CD14-positive monocyte (primary cell): Measurements from ENCODE around the gene LCMT2. TPM values are rescaled to one million over a fixed set of nuclear protein-coding genes. Genes with fewer than 3 reads are reported as not detected.

Experiments used
- DNase-seq, 3 donors: peaks; one replicate each; pipeline ENCODE4 v3.0.0-alpha.2; 2011 to 2022
- H2AFZ ChIP-seq: 2 replicates; pipeline ENCODE4 v1.6.0; 2012; ENCODE audit warnings: mild to moderate bottlenecking, low read depth, low read length, inconsistent platforms; ENCODE audit not compliant: insufficient read depth, poor library complexity, severe bottlenecking
- H3K27ac ChIP-seq, 2 donors: 1 replicate in 1 of 2; 2 replicates in 1 of 2; pipeline ENCODE4 v1.5.1; 2012 to 2013; ENCODE audit warnings: low read length in 2 of 2, control low read depth in 1 of 2, inconsistent platforms in 1 of 2, low read depth in 1 of 2, mild to moderate bottlenecking in 1 of 2
- H3K27me3 ChIP-seq, 2 donors: one replicate each; pipeline versions ENCODE4 v1.6.0 to v1.6.1; 2011 to 2013; ENCODE audit warnings: low read length in 2 of 2; ENCODE audit not compliant: control insufficient read depth in 2 of 2, insufficient read depth in 2 of 2
- H3K36me3 ChIP-seq, 2 donors: replicated peaks in 1 of 2; 1 replicate in 1 of 2; 2 replicates in 1 of 2; pipeline versions ENCODE4 v1.5.1 to v1.6.1; 2012 to 2013; ENCODE audit warnings: low read length in 2 of 2, control low read depth in 1 of 2, inconsistent platforms in 1 of 2, mild to moderate bottlenecking in 1 of 2; ENCODE audit not compliant: insufficient read depth in 2 of 2, control insufficient read depth in 1 of 2
- H3K4me1 ChIP-seq, 2 donors: 1 replicate in 1 of 2; 2 replicates in 1 of 2; pipeline versions ENCODE4 v1.5.1 to v1.6.1; 2012 to 2013; ENCODE audit warnings: low read length in 2 of 2, control low read depth in 1 of 2, inconsistent platforms in 1 of 2, mild to moderate bottlenecking in 1 of 2, moderate library complexity in 1 of 2; ENCODE audit not compliant: insufficient read depth in 2 of 2, control insufficient read depth in 1 of 2
- H3K4me2 ChIP-seq: replicated peaks from 2 replicates; pipeline ENCODE3; 2012; ENCODE audit warnings: low read length, moderate library complexity, mild to moderate bottlenecking; ENCODE audit not compliant: poor library complexity, severe bottlenecking; ENCODE audit errors: extremely low read depth
- H3K4me3 ChIP-seq, 3 experiments: fragments of 200-600 bp in 1 of 3; sonication (generic) in 1 of 3; replicated peaks in 1 of 3; 1 replicate in 2 of 3; 2 replicates in 1 of 3; pipeline ENCODE4 v1.5.1; 2011 to 2013; ENCODE audit warnings: low read length in 3 of 3, mild to moderate bottlenecking in 3 of 3, control low read depth in 2 of 3, low read depth in 2 of 3, inconsistent platforms in 1 of 3, moderate library complexity in 1 of 3
- H3K79me2 ChIP-seq: 2 replicates; pipeline ENCODE4 v1.6.0; 2012; ENCODE audit warnings: mild to moderate bottlenecking, control low read depth, inconsistent platforms, low read length, moderate library complexity; ENCODE audit not compliant: insufficient read depth
- H3K9ac ChIP-seq: 2 replicates; pipeline ENCODE4 v1.6.0; 2017; ENCODE audit warnings: low read length, mild to moderate bottlenecking; ENCODE audit not compliant: insufficient read depth, poor library complexity, severe bottlenecking
- H3K9me3 ChIP-seq, 2 donors: replicated peaks in 1 of 2; 1 replicate in 1 of 2; 2 replicates in 1 of 2; pipeline versions ENCODE4 v1.5.1 to v1.6.1; 2012 to 2013; ENCODE audit warnings: low read length in 2 of 2, control low read depth in 1 of 2; ENCODE audit not compliant: control insufficient read depth in 1 of 2, insufficient read depth in 1 of 2
- H4K20me1 ChIP-seq: 2 replicates; pipeline ENCODE4 v1.6.0; 2012; ENCODE audit warnings: mild to moderate bottlenecking, low read length, control low read depth, moderate library complexity; ENCODE audit not compliant: insufficient read depth
- H3K27ac Mint-ChIP-seq, 7 donors: one replicate each; pipeline ENCODE4 v1.8.0; 2020; ENCODE audit warnings: mild to moderate bottlenecking in 7 of 7, mixed read lengths in 7 of 7, moderate library complexity in 6 of 7, inconsistent platforms in 2 of 7
- H3K27me3 Mint-ChIP-seq, 3 donors: one replicate each; pipeline ENCODE4 v1.8.0; 2021 to 2022; ENCODE audit warnings: low read depth in 3 of 3, mild to moderate bottlenecking in 3 of 3, mixed read lengths in 3 of 3, moderate library complexity in 3 of 3, inconsistent platforms in 1 of 3
- H3K36me3 Mint-ChIP-seq, 2 donors: one replicate each; pipeline ENCODE4 v1.8.0; 2020; ENCODE audit warnings: mixed read lengths in 2 of 2, inconsistent platforms in 1 of 2, mild to moderate bottlenecking in 1 of 2
- H3K4me1 Mint-ChIP-seq: one replicate; pipeline ENCODE4 v1.8.0; 2020; ENCODE audit warnings: mild to moderate bottlenecking, mixed read lengths
- H3K4me3 Mint-ChIP-seq, 2 donors: one replicate each; pipeline ENCODE4 v1.8.0; 2020; ENCODE audit warnings: mild to moderate bottlenecking in 2 of 2, mixed read lengths in 2 of 2, moderate library complexity in 1 of 2
- H3K9me3 Mint-ChIP-seq, 7 donors: one replicate each; pipeline ENCODE4 v1.8.0; 2020 to 2022; ENCODE audit warnings: mixed read lengths in 7 of 7, mild to moderate bottlenecking in 6 of 7, moderate library complexity in 6 of 7, inconsistent platforms in 2 of 7
- CTCF ChIP-seq: fragments of 200-600 bp; IDR thresholded peaks from one replicate; pipeline ENCODE4 v1.8.0; 2022; ENCODE audit warnings: antibody characterized with exemption, mild to moderate bottlenecking
- WGBS: methylation state at CpG from one replicate; pipeline ENCODE4 v1.1.5; 2013; ENCODE audit warnings: missing lambda C conversion rate; ENCODE audit not compliant: insufficient coverage; 5-methylcytosine and 5-hydroxymethylcytosine counted together
- intact Hi-C, 2 donors: fragments of 100-400 bp; cut with micrococcal nuclease; formaldehyde crosslinking; loops; one replicate each; pipeline versions ENCODE4 v1.15.0 to v1.15.1; 2023
- polyA plus RNA-seq, 3 donors: library from polyadenylated mRNA; depleted of rRNA in 1 of 3; unstranded in 2 of 3; stranded (reverse) in 1 of 3; fragments of 300-500 nt in 2 of 3; fragments of >200 nt in 1 of 3; fragmentation: Illumina TruSeq in 2 of 3; gene quantifications; 1 replicate in 2 of 3; 2 replicates in 1 of 3; pipeline ENCODE4 v1.2.3, GENCODE V29; 2012 to 2021

Gene LCMT2
- polyA plus RNA-seq, 3 donors: 0.78 to 1.6 (median 1.4) TPM

DNA sequence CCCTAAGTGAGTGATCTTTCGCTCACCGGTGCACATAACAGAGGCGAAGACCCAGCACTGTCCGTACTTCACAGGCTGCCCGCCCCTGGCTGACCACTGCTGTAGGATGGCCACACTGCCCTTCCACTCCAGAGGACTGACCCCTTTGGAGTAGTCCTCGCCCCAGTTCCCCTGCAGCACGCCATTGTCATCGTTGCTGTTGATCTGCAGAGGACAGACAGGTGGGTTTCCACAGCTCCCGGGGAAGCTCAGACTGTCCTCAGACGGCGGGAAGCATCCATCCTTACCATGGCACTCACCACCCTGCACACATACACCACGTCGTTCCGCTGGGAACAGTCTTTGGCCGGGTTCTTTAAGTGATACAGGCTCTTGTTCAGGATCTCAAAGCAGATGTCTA is 43.1 kb downstream of the LCMT2 start:
- no peak overlapping the region for H3K4me3 Mint-ChIP-seq
- no peak overlapping the region for H3K4me3 ChIP-seq
- H3K9ac ChIP-seq: no peak overlapping the region
- H3K4me1 Mint-ChIP-seq: peaks cover 4% of the 10 kb centered on the region
- H3K9me3 ChIP-seq: no peaks in the 10 kb centered on the region
- no peak for DNase-seq
- H3K36me3 Mint-ChIP-seq: no peaks in the 10 kb centered on the region
- H3K4me2 ChIP-seq: no peak overlapping the region
- peaks cover 0 to 2% (median 0%) of the 10 kb centered on the region in 7 donors for H3K9me3 Mint-ChIP-seq
- intact Hi-C loops: loop anchor here in 1 of 2 donors (2.0 kb wide), 1 partner anchor 62 kb away; no protein-coding TSS in a partner anchor
- no peaks in the 10 kb centered on the region for H3K27me3 ChIP-seq
- H3K4me1 ChIP-seq: no peaks in the 10 kb centered on the region
- H3K27ac Mint-ChIP-seq: no peak overlapping the region
- H4K20me1 ChIP-seq: no peaks in the 10 kb centered on the region
- no peaks in the 10 kb centered on the region for H3K36me3 ChIP-seq
- 92% methylated on average over 8 of the region's 15 CpGs for WGBS
- no peak for TF ChIP-seq CTCF
- H3K27ac ChIP-seq: no peak overlapping the region
- H3K27me3 Mint-ChIP-seq: peaks cover 2 to 12% (median 4%) of the 10 kb centered on the region in 3 donors
- H2AFZ ChIP-seq: no peak overlapping the region
- H3K79me2 ChIP-seq: no peaks in the 10 kb centered on the region

GRCh38 chr15:43286074-43286473 is 44.3 kb downstream of the LCMT2 start:
- H3K27ac ChIP-seq: no peak overlapping the region
- no peak overlapping the region for H3K9ac ChIP-seq
- Mint-ChIP-seq H3K4me3 (no peak overlapping the region), H3K27me3 (peaks cover 0 to 12% (median 4%) of the 10 kb centered on the region in 3 donors), H3K27ac (no peak overlapping the region), H3K9me3 (peaks cover 0 to 2% (median 0%) of the 10 kb centered on the region in 7 donors), H3K36me3 (no peaks in the 10 kb centered on the region), H3K4me1 (peaks cover 4% of the 10 kb centered on the region)
- H3K27me3 ChIP-seq: no peaks in the 10 kb centered on the region
- H3K4me2 ChIP-seq: no peak overlapping the region
- no peak overlapping the region for H3K4me3 ChIP-seq
- H3K36me3 ChIP-seq: no peaks in the 10 kb centered on the region
- no peak for DNase-seq
- TF ChIP-seq CTCF: no peak
- H4K20me1 ChIP-seq: no peaks in the 10 kb centered on the region
- peak overlapping the region; percentile 22 for H2AFZ ChIP-seq
- H3K4me1 ChIP-seq: no peaks in the 10 kb centered on the region
- H3K9me3 ChIP-seq: no peaks in the 10 kb centered on the region
- WGBS: 58% methylated on average over 3 of the region's 7 CpGs
- H3K79me2 ChIP-seq: no peaks in the 10 kb centered on the region
- intact Hi-C loops: loop anchor here in 1 of 2 donors (2.0 kb wide), 1 partner anchor 61 kb away; no protein-coding TSS in a partner anchor
